Fibroblast of skin of left quadriceps (primary cell): ENCODE data around the gene ZNF415.
"Not testable (repeated sequence)": the region's sequence is repeated elsewhere in the genome, so short reads cannot be mapped to it uniquely, and the experiment has no call there.

Source experiments
- DNase-seq, 2 experiments: peaks; one replicate each; pipeline ENCODE4 v3.0.0-alpha.2; 2013; ENCODE audit warnings: low read depth in 2 of 2

Gene ZNF415

GRCh38 chr19:53102756-53103233, 29.9 kb downstream of the ZNF415 start:
- peak; percentile 3 to 6 for DNase-seq

GRCh38 chr19:53102206-53102755, 30.4 kb downstream of the ZNF415 start:
- no peak for DNase-seq

- DNase-seq = no peak
Observed at GRCh38 chr19:53101518-53101917, 31.2 kb downstream of the ZNF415 start.

- DNase-seq = not testable (repeated sequence)
Observed at GRCh38 chr19:53098570-53098969, 34.1 kb downstream of the ZNF415 start.

GRCh38 chr19:53096982-53097690, 35.6 kb downstream of the ZNF415 start:
- not testable (repeated sequence) for DNase-seq

GRCh38 chr19:53096579-53096978, 36.1 kb downstream of the ZNF415 start:
- not testable (repeated sequence) for DNase-seq

- no peak for DNase-seq
Observed at GRCh38 chr19:53094754-53095575, 37.7 kb downstream of the ZNF415 start.

GRCh38 chr19:53092723-53093122, 40.0 kb downstream of the ZNF415 start:
- no peak for DNase-seq

GRCh38 chr19:53091413-53092254, 41.1 kb downstream of the ZNF415 start:
- no peak for DNase-seq

- no peak for DNase-seq
Observed at GRCh38 chr19:53088091-53088490, 44.6 kb downstream of the ZNF415 start.

GRCh38 chr19:53086949-53087348, 45.8 kb downstream of the ZNF415 start:
- no peak for DNase-seq

GRCh38 chr19:53085496-53085895, 47.2 kb downstream of the ZNF415 start:
- no peak for DNase-seq

GRCh38 chr19:53082929-53083328, 49.8 kb downstream of the ZNF415 start:
- DNase-seq = no peak

GRCh38 chr19:53079313-53079924, 53.3 kb downstream of the ZNF415 start:
- no peak for DNase-seq

GRCh38 chr19:53078668-53079067, 54.0 kb downstream of the ZNF415 start:
- DNase-seq = no peak

- DNase-seq = peak in 1 of 2 experiments; percentile 1
Observed at GRCh38 chr19:53076984-53077383, 55.7 kb downstream of the ZNF415 start.

- no peak for DNase-seq
Observed at GRCh38 chr19:53068834-53069233, 63.9 kb downstream of the ZNF415 start.

GRCh38 chr19:53068199-53068598, 64.5 kb downstream of the ZNF415 start:
- no peak for DNase-seq

- DNase-seq = no peak
Observed at GRCh38 chr19:53057904-53058580, 74.7 kb downstream of the ZNF415 start.
